Gastrocnemius medialis (tissue), 4 donors: ENCODE data around the gene PLCXD3. TPM values are rescaled to one million over a fixed set of nuclear protein-coding genes. Genes with fewer than 3 reads are reported as not detected.

ENCODE experiments used
- ATAC-seq, 2 donors: fragments of 150-250 bp; one replicate each; pipeline ENCODE4 v1.9.1; 2016
- DNase-seq, 2 donors: peaks; one replicate each; pipeline ENCODE4 v3.0.0-alpha.2; 2019
- H3K27ac ChIP-seq, 4 donors: fragments of 200-600 bp; sonication (generic); 1 replicate in 1 of 4; 2 replicates in 3 of 4; pipeline ENCODE4 v1.5.1; 2016 to 2018; ENCODE audit warnings: mild to moderate bottlenecking in 2 of 4, moderate library complexity in 1 of 4
- H3K27me3 ChIP-seq, 3 donors: fragments of 200-600 bp; sonication (generic) in 2 of 3; 1 replicate in 1 of 3; 2 replicates in 2 of 3; pipeline versions ENCODE4 v1.5.1 to v1.6.0; 2016 to 2019; ENCODE audit warnings: mild to moderate bottlenecking in 1 of 3, moderate library complexity in 1 of 3
- H3K36me3 ChIP-seq, 2 donors: fragments of 200-600 bp; sonication (generic) in 1 of 2; one replicate each; pipeline ENCODE4 v1.5.1; 2017 to 2018
- H3K4me1 ChIP-seq, 2 donors: fragments of 200-600 bp; sonication (generic) in 1 of 2; one replicate each; pipeline ENCODE4 v1.5.1; 2016 to 2017; ENCODE audit warnings: mild to moderate bottlenecking in 2 of 2
- H3K4me3 ChIP-seq, 4 donors: fragments of 200-600 bp; sonication (generic) in 3 of 4; 1 replicate in 1 of 4; 2 replicates in 3 of 4; pipeline ENCODE4 v1.5.1; 2016 to 2019; ENCODE audit warnings: mild to moderate bottlenecking in 2 of 4
- H3K9me3 ChIP-seq, 3 donors: fragments of 200-600 bp; sonication (generic) in 2 of 3; 1 replicate in 1 of 3; 2 replicates in 2 of 3; pipeline ENCODE4 v1.5.1; 2016 to 2019
- POLR2A ChIP-seq, 2 donors: fragments of 450-650 bp; IDR thresholded peaks; one replicate each; pipeline ENCODE4 v1.6.1; 2017; ENCODE audit warnings: antibody characterized with exemption in 2 of 2, mild to moderate bottlenecking in 2 of 2, moderate library complexity in 2 of 2
- in situ Hi-C, 4 donors: fragments of 200-750 bp; cut with MboI; loops; one replicate each; pipeline versions ENCODE4 v1.15.0 to v1.8.0; 2017; ENCODE audit warnings: low sequenced_read_pairs in 4 of 4
- intact Hi-C: fragments of 100-400 bp; cut with DNase I; formaldehyde crosslinking; loops from one replicate; pipeline ENCODE4 v1.15.1; 2023; ENCODE audit warnings: low total_unique reads
- total RNA-seq, 4 donors: library from RNA; depleted of rRNA; stranded (reverse); fragments of >200 nt; gene quantifications; one replicate each; pipeline versions ENCODE4 v1.1.0 to v1.2.3, GENCODE V29; 2016
- TF ChIP-seq, protein P1 (sequence below), 5 experiments: fragments of 450-650 bp in 3 of 5; fragments of 200-600 bp in 2 of 5; sonication (generic) in 2 of 5; IDR thresholded peaks in 4 of 5; conservative IDR thresholded peaks in 1 of 5; 1 replicate in 4 of 5; 2 replicates in 1 of 5; pipeline ENCODE4 v1.5.1; 2016 to 2019; ENCODE audit warnings: antibody characterized with exemption in 5 of 5, mild to moderate bottlenecking in 3 of 5, moderate library complexity in 3 of 5

PLCXD3 gene
- total RNA-seq, 4 donors from 2014 or later, result 0.49 to 1.2 (median 0.64) TPM

GRCh38 chr5:41337216-41337615, 173.2 kb downstream of the PLCXD3 start:
- H3K4me1 ChIP-seq, result no peaks in the 10 kb centered on the region
- no peaks in the 10 kb centered on the region for H3K27me3 ChIP-seq
- ATAC-seq (no peak), DNase-seq (no peak)
- no peaks in the 10 kb centered on the region for H3K9me3 ChIP-seq
- TF ChIP-seq, protein P1, sequence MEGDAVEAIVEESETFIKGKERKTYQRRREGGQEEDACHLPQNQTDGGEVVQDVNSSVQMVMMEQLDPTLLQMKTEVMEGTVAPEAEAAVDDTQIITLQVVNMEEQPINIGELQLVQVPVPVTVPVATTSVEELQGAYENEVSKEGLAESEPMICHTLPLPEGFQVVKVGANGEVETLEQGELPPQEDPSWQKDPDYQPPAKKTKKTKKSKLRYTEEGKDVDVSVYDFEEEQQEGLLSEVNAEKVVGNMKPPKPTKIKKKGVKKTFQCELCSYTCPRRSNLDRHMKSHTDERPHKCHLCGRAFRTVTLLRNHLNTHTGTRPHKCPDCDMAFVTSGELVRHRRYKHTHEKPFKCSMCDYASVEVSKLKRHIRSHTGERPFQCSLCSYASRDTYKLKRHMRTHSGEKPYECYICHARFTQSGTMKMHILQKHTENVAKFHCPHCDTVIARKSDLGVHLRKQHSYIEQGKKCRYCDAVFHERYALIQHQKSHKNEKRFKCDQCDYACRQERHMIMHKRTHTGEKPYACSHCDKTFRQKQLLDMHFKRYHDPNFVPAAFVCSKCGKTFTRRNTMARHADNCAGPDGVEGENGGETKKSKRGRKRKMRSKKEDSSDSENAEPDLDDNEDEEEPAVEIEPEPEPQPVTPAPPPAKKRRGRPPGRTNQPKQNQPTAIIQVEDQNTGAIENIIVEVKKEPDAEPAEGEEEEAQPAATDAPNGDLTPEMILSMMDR (IDR thresholded peaks at IDR 0.05 in 4 of 5, conservative IDR thresholded peaks at IDR 0.05 in 1 of 5), result no peak
- no peak for TF ChIP-seq POLR2A (IDR thresholded peaks at IDR 0.05)
- H3K27ac ChIP-seq, result no peak overlapping the region
- in situ Hi-C loops, result no loop called here
- no peaks in the 10 kb centered on the region for H3K36me3 ChIP-seq
- H3K4me3 ChIP-seq, result no peak overlapping the region
- intact Hi-C loops, result loop anchor here (10.0 kb wide), 1 partner anchor 432 kb away; the partner anchor contains the start of gene C7

- DNase-seq (no peak), ATAC-seq (no peak)
- intact Hi-C loops (loop anchor here (10.0 kb wide), 1 partner anchor 432 kb away; the partner anchor contains the start of gene C7), in situ Hi-C loops (no loop called here)
- TF ChIP-seq, protein P1 (IDR thresholded peaks at IDR 0.05 in 4 of 5, conservative IDR thresholded peaks at IDR 0.05 in 1 of 5), result no peak
- TF ChIP-seq POLR2A (IDR thresholded peaks at IDR 0.05), result no peak
- Histone ChIP-seq H3K9me3 (no peaks in the 10 kb centered on the region), H3K4me1 (no peaks in the 10 kb centered on the region), H3K4me3 (no peak overlapping the region), H3K27ac (no peak overlapping the region), H3K27me3 (no peaks in the 10 kb centered on the region), H3K36me3 (no peaks in the 10 kb centered on the region)
Observed at GRCh38 chr5:41336471-41336870, 173.9 kb downstream of the PLCXD3 start.

GRCh38 chr5:41335596-41336181, 174.7 kb downstream of the PLCXD3 start:
- Histone ChIP-seq H3K36me3 (no peaks in the 10 kb centered on the region), H3K27me3 (no peaks in the 10 kb centered on the region), H3K27ac (no peak overlapping the region), H3K9me3 (no peaks in the 10 kb centered on the region), H3K4me3 (no peak overlapping the region), H3K4me1 (no peaks in the 10 kb centered on the region)
- DNase-seq (no peak), ATAC-seq (no peak)
- intact Hi-C loops, result loop anchor here (10.0 kb wide), 1 partner anchor 431 kb away; the partner anchor contains the start of gene C7
- TF ChIP-seq POLR2A (IDR thresholded peaks at IDR 0.05), result no peak
- in situ Hi-C loops, result no loop called here

DNA sequence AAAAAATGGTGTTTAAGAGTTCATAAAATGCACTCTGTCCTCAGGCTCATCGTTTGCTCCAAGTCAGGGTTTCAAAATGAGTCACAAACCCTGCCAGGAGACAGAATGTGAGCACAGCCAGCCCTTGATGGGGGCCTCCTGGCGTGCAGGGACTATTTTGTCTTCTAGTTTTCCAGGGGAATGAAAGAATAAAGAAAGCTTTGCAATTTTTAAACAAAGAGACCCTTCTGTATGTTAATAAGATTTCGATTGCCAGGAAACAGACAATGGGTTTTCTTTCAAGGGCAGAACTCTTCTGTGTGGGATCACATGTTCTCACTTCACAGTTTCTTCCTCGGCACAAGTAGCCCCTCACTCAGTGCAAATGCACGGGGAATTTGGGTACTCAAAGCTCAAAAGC, 175.6 kb downstream of the PLCXD3 start:
- H3K4me3 ChIP-seq, result no peak overlapping the region
- TF ChIP-seq POLR2A (IDR thresholded peaks at IDR 0.05), result no peak
- TF ChIP-seq, protein P1 (IDR thresholded peaks at IDR 0.05 in 4 of 5, conservative IDR thresholded peaks at IDR 0.05 in 1 of 5), result no peak
- no peaks in the 10 kb centered on the region for H3K9me3 ChIP-seq
- H3K27ac ChIP-seq, result no peak overlapping the region
- H3K36me3 ChIP-seq, result no peaks in the 10 kb centered on the region
- DNase-seq (no peak), ATAC-seq (no peak)
- intact Hi-C loops (loop anchor here (10.0 kb wide), 1 partner anchor 430 kb away; the partner anchor contains the start of gene C7), in situ Hi-C loops (no loop called here)
- H3K27me3 ChIP-seq, result no peaks in the 10 kb centered on the region
- no peaks in the 10 kb centered on the region for H3K4me1 ChIP-seq

DNA sequence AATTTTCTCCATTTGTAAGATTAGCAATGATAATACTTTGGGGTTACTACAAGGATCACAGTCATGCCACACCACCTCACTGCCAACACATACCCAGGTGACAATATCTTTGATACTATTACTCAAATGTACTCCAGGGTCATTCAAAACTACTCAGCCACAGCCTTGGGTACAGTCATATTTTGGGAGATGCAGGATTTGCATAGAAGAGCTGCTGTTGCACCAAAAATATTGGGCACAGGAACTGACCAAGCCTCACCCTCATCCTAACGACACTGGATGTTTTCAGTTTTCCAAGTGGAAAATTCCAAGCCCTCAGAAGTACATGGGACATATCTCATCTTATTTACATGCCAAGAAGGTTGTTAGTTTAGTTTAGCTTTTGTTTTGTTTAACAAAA, 176.2 kb downstream of the PLCXD3 start:
- intact Hi-C loops (loop anchor here (10.0 kb wide), 1 partner anchor 429 kb away; the partner anchor contains the start of gene C7), in situ Hi-C loops (no loop called here)
- no peak for ATAC-seq

More for the DNA sequence above, 176.2 kb downstream of the PLCXD3 start:
- no peaks in the 10 kb centered on the region for H3K9me3 ChIP-seq
- no peaks in the 10 kb centered on the region for H3K36me3 ChIP-seq
- H3K4me1 ChIP-seq, result no peaks in the 10 kb centered on the region
- no peak for DNase-seq
- H3K4me3 ChIP-seq, result no peak overlapping the region
- H3K27me3 ChIP-seq, result no peaks in the 10 kb centered on the region
- TF ChIP-seq POLR2A (IDR thresholded peaks at IDR 0.05), result no peak
- TF ChIP-seq, protein P1 (IDR thresholded peaks at IDR 0.05 in 4 of 5, conservative IDR thresholded peaks at IDR 0.05 in 1 of 5), result no peak
- H3K27ac ChIP-seq, result no peak overlapping the region
